ENCODE data around the gene CA5A. TPM values are rescaled to one million over a fixed set of nuclear protein-coding genes. Genes with fewer than 3 reads are reported as not detected.

CA5A gene
- total RNA-seq, 4 donors from 2014 or later = not detected

- Histone ChIP-seq H3K4me3 (no peak overlapping the region), H3K36me3 (no peaks in the 10 kb centered on the region), H3K9me3 (no peaks in the 10 kb centered on the region), H3K27ac (no peak overlapping the region), H3K4me1 (no peaks in the 10 kb centered on the region), H3K27me3 (no peaks in the 10 kb centered on the region)
- TF ChIP-seq POLR2A (IDR thresholded peaks at IDR 0.05) (no peak), CTCF (IDR thresholded peaks at IDR 0.05) (no peak)
- intact Hi-C loops (cut with DNase I; ENCODE audit: low total_unique reads) = no loop called here
- no peak for DNase-seq
Measured at GRCh38 chr16:87948119-87948545, 11.8 kb upstream of the CA5A start.

GRCh38 chr16:87947356-87948118 is 11.2 kb upstream of the CA5A start:
- Histone ChIP-seq H3K4me1 (no peaks in the 10 kb centered on the region), H3K4me3 (no peak overlapping the region), H3K36me3 (no peaks in the 10 kb centered on the region), H3K9me3 (no peaks in the 10 kb centered on the region), H3K27me3 (no peaks in the 10 kb centered on the region), H3K27ac (no peak overlapping the region)
- no peak for DNase-seq
- intact Hi-C loops (cut with DNase I; ENCODE audit: low total_unique reads) = no loop called here
- no peak for TF ChIP-seq POLR2A (IDR thresholded peaks at IDR 0.05)
- no peak for TF ChIP-seq CTCF (IDR thresholded peaks at IDR 0.05)

GRCh38 chr16:87946596-87947347 is 10.4 kb upstream of the CA5A start:
- no peak for DNase-seq

DNA sequence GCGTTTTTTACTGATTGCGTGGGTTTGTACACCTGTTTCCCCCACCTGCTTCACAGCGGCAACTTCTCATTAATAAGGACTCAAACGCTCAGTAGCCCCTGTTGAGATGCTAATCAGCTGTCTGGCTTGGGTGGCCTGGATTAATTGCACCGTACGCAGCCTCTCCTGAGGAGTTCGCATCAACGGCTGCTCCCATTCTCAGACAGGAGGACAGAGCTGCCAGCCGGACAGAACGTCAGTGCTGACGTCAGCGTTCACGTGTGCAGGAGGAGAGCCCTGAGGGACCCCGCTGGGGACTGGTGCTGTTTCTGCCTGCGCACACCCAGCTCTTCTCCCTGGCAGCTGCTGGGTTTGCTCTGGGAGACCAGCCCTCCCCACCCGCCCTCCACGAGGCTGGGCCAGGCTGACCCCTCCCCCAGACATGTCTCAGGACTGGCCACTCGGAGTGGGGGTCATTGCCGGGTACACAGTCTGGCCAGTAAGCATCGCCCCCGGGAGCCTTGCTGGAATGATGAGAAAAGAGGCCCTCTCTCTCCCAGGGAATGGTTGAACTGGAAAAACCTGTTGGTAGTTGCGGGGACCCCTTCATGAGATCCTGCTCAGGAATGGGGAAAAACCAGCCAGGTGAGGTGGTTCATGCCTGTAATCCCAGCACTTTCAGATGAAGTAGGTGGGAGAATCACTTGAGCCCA is 9.2 kb upstream of the CA5A start:
- Histone ChIP-seq H3K4me1 (no peaks in the 10 kb centered on the region), H3K27me3 (no peaks in the 10 kb centered on the region), H3K27ac (peak overlapping the region; percentile 60 to 61), H3K9me3 (no peaks in the 10 kb centered on the region), H3K4me3 (peak overlapping the region in 1 of 2 donors; percentile 35), H3K36me3 (no peaks in the 10 kb centered on the region)
- peak; percentile 60 to 62 for DNase-seq
- TF ChIP-seq POLR2A (IDR thresholded peaks at IDR 0.05) = peak; percentile 16 to 24
- TF ChIP-seq CTCF (IDR thresholded peaks at IDR 0.05) = no peak
- intact Hi-C loops (cut with DNase I; ENCODE audit: low total_unique reads) = no loop called here

More at GRCh38 chr16:87946596-87947347, 10.4 kb upstream of the CA5A start:
- intact Hi-C loops (cut with DNase I; ENCODE audit: low total_unique reads) = no loop called here
- H3K36me3 ChIP-seq = no peaks in the 10 kb centered on the region
- no peaks in the 10 kb centered on the region for H3K4me1 ChIP-seq
- H3K9me3 ChIP-seq = no peaks in the 10 kb centered on the region
- no peaks in the 10 kb centered on the region for H3K27me3 ChIP-seq
- no peak overlapping the region for H3K27ac ChIP-seq
- H3K4me3 ChIP-seq = no peak overlapping the region
- no peak for TF ChIP-seq POLR2A (IDR thresholded peaks at IDR 0.05)
- no peak for TF ChIP-seq CTCF (IDR thresholded peaks at IDR 0.05)

Data from uterus (tissue), 4 donors.